ENCODE results near the gene RAB7B.

Gene RAB7B

DNA sequence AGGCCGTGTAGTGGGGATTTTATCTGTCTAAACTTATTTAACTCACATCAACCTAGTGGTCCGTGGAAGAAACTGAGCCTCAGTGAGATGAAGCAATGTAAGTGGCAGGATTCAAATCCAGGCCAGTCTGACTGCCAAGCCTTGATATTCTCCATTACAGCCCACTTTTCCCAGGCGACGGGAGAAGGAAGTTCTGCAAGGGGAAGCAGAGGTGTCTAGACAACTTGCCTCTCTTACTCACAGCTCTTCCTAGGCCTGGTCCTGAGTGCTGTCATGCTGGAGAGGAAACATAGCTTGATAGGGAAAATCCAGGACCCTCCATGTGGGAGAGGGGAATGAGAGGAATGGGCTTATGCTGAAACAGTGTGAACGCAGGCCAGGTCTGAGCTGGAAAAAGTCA, 11.4 kb upstream of the RAB7B start:
- DNase-seq, result no peak
- Histone ChIP-seq H3K27ac (ENCODE audit: low read length) (no peak overlapping the region), H3K4me2 (ENCODE audit: low read depth, low read length) (no peak overlapping the region), H2AFZ (ENCODE audit: low read length) (no peak overlapping the region), H3K9me2 (replicated peaks; ENCODE audit: insufficient read depth, low read length) (no peaks in the 10 kb centered on the region), H3F3A (ENCODE audit: insufficient read depth, low read length) (no peaks in the 10 kb centered on the region), H4K20me1 (ENCODE audit: insufficient read depth, low read length) (no peaks in the 10 kb centered on the region), H3K9ac (ENCODE audit: low read length) (no peak overlapping the region), H3K4me1 (ENCODE audit: low read length) (peaks cover 9% of the 10 kb centered on the region), H3K36me3 (replicated peaks; ENCODE audit: insufficient read depth, low read length) (no peaks in the 10 kb centered on the region), H3K79me2 (ENCODE audit: low read length) (no peaks in the 10 kb centered on the region), H3K4me3 (ENCODE audit: low read length) (no peak overlapping the region), H3K27me3 (replicated peaks; ENCODE audit: insufficient read depth, low read length) (no peaks in the 10 kb centered on the region), H3K9me3 (replicated peaks; ENCODE audit: insufficient read depth, low read length) (no peaks in the 10 kb centered on the region)
- TF ChIP-seq EZH2phosphoT487 (IDR thresholded peaks at IDR 0.05; ENCODE audit: low read length), result no peak
- no peak for TF ChIP-seq EZH2 (optimal IDR thresholded peaks at IDR 0.05; ENCODE audit: low read depth, low read length)

- no peaks in the 10 kb centered on the region for H3K36me3 ChIP-seq (replicated peaks; ENCODE audit: insufficient read depth, low read length)
- no peaks in the 10 kb centered on the region for H3K79me2 ChIP-seq (ENCODE audit: low read length)
- H3K4me3 ChIP-seq (ENCODE audit: low read length), result no peak overlapping the region
- no peak overlapping the region for H3K27ac ChIP-seq (ENCODE audit: low read length)
- H3K4me2 ChIP-seq (ENCODE audit: low read depth, low read length), result no peak overlapping the region
- H3F3A ChIP-seq (ENCODE audit: insufficient read depth, low read length), result no peaks in the 10 kb centered on the region
- no peaks in the 10 kb centered on the region for H3K9me3 ChIP-seq (replicated peaks; ENCODE audit: insufficient read depth, low read length)
- no peak overlapping the region for H3K9ac ChIP-seq (ENCODE audit: low read length)
- no peak overlapping the region for H2AFZ ChIP-seq (ENCODE audit: low read length)
- H3K4me1 ChIP-seq (ENCODE audit: low read length), result peaks cover 9% of the 10 kb centered on the region
- TF ChIP-seq EZH2 (optimal IDR thresholded peaks at IDR 0.05; ENCODE audit: low read depth, low read length) (no peak), CTCF (IDR thresholded peaks at IDR 0.05; ENCODE audit: low read length) (no peak), EZH2phosphoT487 (IDR thresholded peaks at IDR 0.05; ENCODE audit: low read length) (no peak)
- no peak for DNase-seq
- no peaks in the 10 kb centered on the region for H4K20me1 ChIP-seq (ENCODE audit: insufficient read depth, low read length)
- no peaks in the 10 kb centered on the region for H3K27me3 ChIP-seq (replicated peaks; ENCODE audit: insufficient read depth, low read length)
- H3K9me2 ChIP-seq (replicated peaks; ENCODE audit: insufficient read depth, low read length), result no peaks in the 10 kb centered on the region
Observed at GRCh38 chr1:206013026-206013795, 10.0 kb upstream of the RAB7B start.

GRCh38 chr1:206012086-206012859, 9.1 kb upstream of the RAB7B start:
- Histone ChIP-seq H3K9ac (ENCODE audit: low read length) (no peak overlapping the region), H3K4me1 (ENCODE audit: low read length) (peaks cover 9% of the 10 kb centered on the region), H3K4me2 (ENCODE audit: low read depth, low read length) (peak overlapping the region; percentile 15; the same call in 1 of the 2 replicates), H3K27me3 (replicated peaks; ENCODE audit: insufficient read depth, low read length) (no peaks in the 10 kb centered on the region), H3K27ac (ENCODE audit: low read length) (no peak overlapping the region), H3K79me2 (ENCODE audit: low read length) (no peaks in the 10 kb centered on the region), H3K9me3 (replicated peaks; ENCODE audit: insufficient read depth, low read length) (no peaks in the 10 kb centered on the region), H3K36me3 (replicated peaks; ENCODE audit: insufficient read depth, low read length) (no peaks in the 10 kb centered on the region), H4K20me1 (ENCODE audit: insufficient read depth, low read length) (no peaks in the 10 kb centered on the region), H3F3A (ENCODE audit: insufficient read depth, low read length) (no peaks in the 10 kb centered on the region), H2AFZ (ENCODE audit: low read length) (peak overlapping the region; percentile 73), H3K9me2 (replicated peaks; ENCODE audit: insufficient read depth, low read length) (no peaks in the 10 kb centered on the region), H3K4me3 (ENCODE audit: low read length) (no peak overlapping the region)
- peak; percentile 64 for DNase-seq
- TF ChIP-seq EZH2phosphoT487 (IDR thresholded peaks at IDR 0.05; ENCODE audit: low read length) (no peak), EZH2 (optimal IDR thresholded peaks at IDR 0.05; ENCODE audit: low read depth, low read length) (no peak), CTCF (IDR thresholded peaks at IDR 0.05; ENCODE audit: low read length) (no peak)

All from MM.1S (cell line).